CD4-positive, alpha-beta memory T cell (primary cell): Measurements from ENCODE around the gene AOC1. TPM values are rescaled to one million over a fixed set of nuclear protein-coding genes. Genes with fewer than 3 reads are reported as not detected.

Source experiments
- CTCF ChIA-PET: fragments of 350-600 bp; sonication (Branson Sonifier 250); formaldehyde crosslinking; loops from one replicate; lab custom pipeline; 2021; ENCODE audit warnings: inconsistent platforms; ENCODE audit not compliant: partially characterized antibody; lab: Charles Lee
- POLR2A ChIA-PET: fragments of 350-600 bp; sonication (Branson Sonifier 250); formaldehyde crosslinking; loops from one replicate; lab custom pipeline; 2021; ENCODE audit not compliant: partially characterized antibody; lab: Charles Lee
- DNase-seq, 5 donors: peaks; one replicate each; pipeline versions ENCODE4 v3.0.0 to v3.0.0-alpha.2; 2020 to 2022; ENCODE audit warnings: mixed read lengths in 1 of 5
- H3K27ac ChIP-seq: one replicate; pipeline ENCODE4 v1.7.0; 2013; ENCODE audit warnings: low read depth, low read length
- H3K27me3 ChIP-seq: 2 replicates; pipeline ENCODE4 v1.7.0; 2013; ENCODE audit warnings: mild to moderate bottlenecking, low read length, moderate library complexity; ENCODE audit not compliant: insufficient read depth
- H3K36me3 ChIP-seq: 2 replicates; pipeline ENCODE4 v1.7.0; 2013; ENCODE audit warnings: mild to moderate bottlenecking, low read length, moderate library complexity; ENCODE audit not compliant: insufficient read depth
- H3K4me1 ChIP-seq: 2 replicates; pipeline ENCODE4 v1.7.0; 2013; ENCODE audit warnings: mild to moderate bottlenecking, low read length, moderate library complexity; ENCODE audit not compliant: insufficient read depth
- H3K4me3 ChIP-seq, 2 donors: one replicate each; pipeline ENCODE4 v1.7.0; 2013; ENCODE audit warnings: low read length in 2 of 2, mild to moderate bottlenecking in 1 of 2
- H3K9me3 ChIP-seq, 2 donors: one replicate each; pipeline ENCODE4 v1.7.0; 2013; ENCODE audit warnings: low read length in 2 of 2, control low read depth in 1 of 2; ENCODE audit not compliant: control insufficient read depth in 1 of 2
- H3K27ac Mint-ChIP-seq, 7 donors: one replicate each; pipeline ENCODE4 v1.8.0; 2020 to 2021; ENCODE audit warnings: mixed read lengths in 7 of 7, mild to moderate bottlenecking in 6 of 7, inconsistent platforms in 3 of 7, moderate library complexity in 3 of 7
- H3K27me3 Mint-ChIP-seq, 2 donors: one replicate each; pipeline ENCODE4 v1.8.0; 2020 to 2021; ENCODE audit warnings: mixed read lengths in 2 of 2
- H3K36me3 Mint-ChIP-seq, 2 donors: one replicate each; pipeline ENCODE4 v1.8.0; 2020 to 2021; ENCODE audit warnings: mixed read lengths in 2 of 2, inconsistent platforms in 1 of 2, mild to moderate bottlenecking in 1 of 2
- H3K4me1 Mint-ChIP-seq, 4 donors: one replicate each; pipeline ENCODE4 v1.8.0; 2020 to 2021; ENCODE audit warnings: mixed read lengths in 4 of 4, mild to moderate bottlenecking in 1 of 4
- H3K4me3 Mint-ChIP-seq, 8 donors: one replicate each; pipeline ENCODE4 v1.8.0; 2020 to 2021; ENCODE audit warnings: mixed read lengths in 8 of 8, mild to moderate bottlenecking in 7 of 8, moderate library complexity in 6 of 8, inconsistent platforms in 3 of 8
- H3K9me3 Mint-ChIP-seq, 8 donors: one replicate each; pipeline ENCODE4 v1.8.0; 2020 to 2021; ENCODE audit warnings: mixed read lengths in 8 of 8, mild to moderate bottlenecking in 5 of 8, inconsistent platforms in 3 of 8, moderate library complexity in 1 of 8
- intact Hi-C: fragments of 100-400 bp; cut with micrococcal nuclease; formaldehyde crosslinking; loops from one replicate; pipeline ENCODE4 v1.15.1; 2023
- polyA plus RNA-seq, 2 donors: library from polyadenylated mRNA; unstranded; fragments of 300-500 nt; fragmentation: Illumina TruSeq; gene quantifications; one replicate each; pipeline ENCODE4 v1.2.3, GENCODE V29; 2021
- total RNA-seq, 2 experiments: library from RNA; stranded (reverse); gene quantifications; one replicate each; pipeline ENCODE4 v1.2.3, GENCODE V29; 2021

The AOC1 gene
- total and polyA plus RNA-seq, 4 experiments from 2014 or later = not detected

DNA sequence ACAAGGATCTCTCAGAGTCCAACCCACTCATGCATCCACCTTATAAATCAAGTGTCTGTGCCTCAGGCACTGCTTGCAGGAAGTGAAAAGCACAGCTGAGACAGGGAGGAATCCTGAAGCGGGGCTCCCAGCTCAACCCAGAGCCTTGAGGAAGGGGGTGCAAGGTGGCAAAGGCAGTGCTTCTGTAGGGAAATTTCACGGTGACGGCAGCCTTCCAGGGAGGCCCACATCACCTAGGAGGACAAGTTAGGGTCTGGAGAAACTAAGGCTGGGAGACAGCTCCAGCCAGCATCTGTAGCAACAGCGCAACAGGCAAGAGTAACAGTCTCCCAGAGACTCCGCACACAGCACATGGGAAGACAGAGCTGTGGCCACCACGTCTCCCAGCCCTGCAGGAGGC lies 2.7 kb downstream of the AOC1 start:
- Histone ChIP-seq H3K36me3 (no peaks in the 10 kb centered on the region), H3K27ac (no peak overlapping the region), H3K9me3 (no peaks in the 10 kb centered on the region), H3K4me1 (no peaks in the 10 kb centered on the region), H3K4me3 (no peak overlapping the region), H3K27me3 (peaks cover 7% of the 10 kb centered on the region)
- ChIA-PET CTCF (interaction anchor here (0.8 kb wide), 1 partner anchor 21 kb away, joined by 3 read pairs; no protein-coding TSS in a partner anchor), POLR2A (no interaction called here)
- peaks cover 24 to 25% of the 10 kb centered on the region in 2 donors for H3K27me3 Mint-ChIP-seq
- DNase-seq = no peak
- intact Hi-C loops = no loop called here
- no peaks in the 10 kb centered on the region for H3K9me3 Mint-ChIP-seq
- no peaks in the 10 kb centered on the region for H3K36me3 Mint-ChIP-seq
- no peak overlapping the region for H3K4me3 Mint-ChIP-seq
- H3K27ac Mint-ChIP-seq = no peak overlapping the region
- peaks cover 0 to 6% (median 0%) of the 10 kb centered on the region in 4 donors for H3K4me1 Mint-ChIP-seq

GRCh38 chr7:150855476-150856302 lies 3.4 kb downstream of the AOC1 start:
- Mint-ChIP-seq H3K36me3 (no peaks in the 10 kb centered on the region), H3K27me3 (peaks cover 20 to 24% of the 10 kb centered on the region in 2 donors), H3K4me3 (no peak overlapping the region), H3K4me1 (peaks cover 0 to 6% (median 0%) of the 10 kb centered on the region in 4 donors), H3K27ac (no peak overlapping the region), H3K9me3 (no peaks in the 10 kb centered on the region)
- intact Hi-C loops = no loop called here
- no peak overlapping the region for H3K27ac ChIP-seq
- H3K27me3 ChIP-seq = peaks cover 7% of the 10 kb centered on the region
- ChIA-PET CTCF (interaction anchor here (0.8 kb wide), 1 partner anchor 20 kb away, joined by 3 read pairs; no protein-coding TSS in a partner anchor), POLR2A (no interaction called here)
- DNase-seq = no peak
- H3K36me3 ChIP-seq = no peaks in the 10 kb centered on the region
- H3K4me1 ChIP-seq = no peaks in the 10 kb centered on the region
- H3K9me3 ChIP-seq = no peaks in the 10 kb centered on the region
- no peak overlapping the region for H3K4me3 ChIP-seq

GRCh38 chr7:150856303-150857275 lies 4.3 kb downstream of the AOC1 start:
- ChIA-PET CTCF (no interaction called here), POLR2A (no interaction called here)
- Mint-ChIP-seq H3K36me3 (no peaks in the 10 kb centered on the region), H3K4me3 (no peak overlapping the region), H3K27me3 (peaks cover 16 to 17% of the 10 kb centered on the region in 2 donors), H3K4me1 (peaks cover 0 to 6% (median 0%) of the 10 kb centered on the region in 4 donors), H3K9me3 (no peaks in the 10 kb centered on the region), H3K27ac (no peak overlapping the region)
- Histone ChIP-seq H3K4me3 (no peak overlapping the region), H3K4me1 (no peaks in the 10 kb centered on the region), H3K9me3 (no peaks in the 10 kb centered on the region), H3K27me3 (peaks cover 7% of the 10 kb centered on the region), H3K27ac (no peak overlapping the region), H3K36me3 (no peaks in the 10 kb centered on the region)
- intact Hi-C loops = no loop called here
- DNase-seq = no peak

- DNase-seq = no peak
- no peaks in the 10 kb centered on the region for H3K9me3 ChIP-seq
- H3K4me3 ChIP-seq = no peak overlapping the region
- Mint-ChIP-seq H3K9me3 (no peaks in the 10 kb centered on the region), H3K36me3 (no peaks in the 10 kb centered on the region), H3K4me1 (peaks cover 0 to 3% (median 0%) of the 10 kb centered on the region in 4 donors), H3K4me3 (no peak overlapping the region), H3K27me3 (peaks cover 15 to 18% of the 10 kb centered on the region in 2 donors), H3K27ac (no peak overlapping the region)
- CTCF ChIA-PET = no interaction called here
- no peaks in the 10 kb centered on the region for H3K36me3 ChIP-seq
- intact Hi-C loops = no loop called here
- no peaks in the 10 kb centered on the region for H3K4me1 ChIP-seq
- H3K27me3 ChIP-seq = no peaks in the 10 kb centered on the region
- H3K27ac ChIP-seq = no peak overlapping the region
- POLR2A ChIA-PET = no interaction called here
Measured at GRCh38 chr7:150857276-150858055, 5.1 kb downstream of the AOC1 start.

GRCh38 chr7:150858236-150859197 lies 6.2 kb downstream of the AOC1 start:
- no peak overlapping the region for H3K27ac ChIP-seq
- no peak overlapping the region for H3K4me3 Mint-ChIP-seq
- no peaks in the 10 kb centered on the region for H3K4me1 Mint-ChIP-seq
- H3K9me3 ChIP-seq = no peaks in the 10 kb centered on the region
- no peaks in the 10 kb centered on the region for H3K36me3 Mint-ChIP-seq
- H3K4me1 ChIP-seq = no peaks in the 10 kb centered on the region
- no peak for DNase-seq
- H3K27me3 ChIP-seq = no peaks in the 10 kb centered on the region
- no peak overlapping the region for H3K27ac Mint-ChIP-seq
- intact Hi-C loops = no loop called here
- H3K27me3 Mint-ChIP-seq = peaks cover 15 to 18% of the 10 kb centered on the region in 2 donors
- H3K36me3 ChIP-seq = no peaks in the 10 kb centered on the region
- POLR2A ChIA-PET = no interaction called here
- H3K4me3 ChIP-seq = no peak overlapping the region
- H3K9me3 Mint-ChIP-seq = no peaks in the 10 kb centered on the region
- CTCF ChIA-PET = no interaction called here

GRCh38 chr7:150860291-150860977 lies 8.1 kb downstream of the AOC1 start:
- H3K4me3 ChIP-seq = no peak overlapping the region
- Mint-ChIP-seq H3K4me3 (no peak overlapping the region), H3K36me3 (no peaks in the 10 kb centered on the region), H3K27me3 (peaks cover 15 to 24% of the 10 kb centered on the region in 2 donors), H3K27ac (no peak overlapping the region), H3K4me1 (no peaks in the 10 kb centered on the region), H3K9me3 (no peaks in the 10 kb centered on the region)
- H3K27ac ChIP-seq = no peak overlapping the region
- H3K9me3 ChIP-seq = no peaks in the 10 kb centered on the region
- no peak for DNase-seq
- no peaks in the 10 kb centered on the region for H3K4me1 ChIP-seq
- ChIA-PET POLR2A (no interaction called here), CTCF (no interaction called here)
- intact Hi-C loops = no loop called here
- H3K27me3 ChIP-seq = no peaks in the 10 kb centered on the region
- no peaks in the 10 kb centered on the region for H3K36me3 ChIP-seq
